Right lobe of liver (tissue), 6 donors: ENCODE results near the gene SH3RF1. TPM values are rescaled to one million over a fixed set of nuclear protein-coding genes. Genes with fewer than 3 reads are reported as not detected.
A peak's percentile ranks its signal among the peaks of the same experiment; 100 is the strongest.

Source experiments
- ATAC-seq, 4 donors: fragments of 200-7000 bp; cut with Tn5 transposase; one replicate each; pipeline ENCODE4 v1.9.1; 2020; ENCODE audit warnings: mild to moderate bottlenecking in 4 of 4, moderate library complexity in 4 of 4
- DNase-seq, 3 donors: peaks; one replicate each; pipeline ENCODE4 v3.0.0-alpha.2; 2020
- H3K27ac ChIP-seq, 3 donors: fragments of 200-600 bp; one replicate each; pipeline ENCODE4 v1.8.0; 2022
- H3K27me3 ChIP-seq, 2 donors: fragments of 200-600 bp; one replicate each; pipeline ENCODE4 v1.8.0; 2022
- H3K36me3 ChIP-seq, 4 donors: fragments of 200-600 bp; sonication (generic) in 1 of 4; one replicate each; pipeline versions ENCODE4 v1.5.1 to v1.8.0; 2017 to 2022; ENCODE audit warnings: control low read depth in 1 of 4
- H3K4me1 ChIP-seq, 4 donors: fragments of 200-600 bp; sonication (generic) in 1 of 4; one replicate each; pipeline versions ENCODE4 v1.5.1 to v1.8.0; 2017 to 2022; ENCODE audit warnings: control low read depth in 1 of 4
- H3K4me3 ChIP-seq, 3 donors: fragments of 200-600 bp; one replicate each; pipeline ENCODE4 v1.8.0; 2022
- H3K9me3 ChIP-seq, 4 donors: fragments of 200-600 bp; sonication (generic) in 1 of 4; one replicate each; pipeline versions ENCODE4 v1.5.1 to v1.8.0; 2017 to 2022; ENCODE audit warnings: control low read depth in 1 of 4
- CTCF ChIP-seq, 4 donors: fragments of 200-600 bp in 3 of 4; fragments of 450-650 bp in 1 of 4; IDR thresholded peaks; one replicate each; pipeline versions ENCODE4 v1.5.1 to v1.8.0; 2016 to 2022; ENCODE audit warnings: antibody characterized with exemption in 4 of 4, mild to moderate bottlenecking in 2 of 4
- POLR2A ChIP-seq: fragments of 450-650 bp; IDR thresholded peaks from one replicate; pipeline ENCODE4 v1.6.1; 2017; ENCODE audit warnings: antibody characterized with exemption, mild to moderate bottlenecking
- WGBS: methylation state at CpG from one replicate; pipeline ENCODE4 v1.1.6; 2018; ENCODE audit warnings: low coverage, low lambda C conversion rate; ENCODE audit not compliant: insufficient coverage; ENCODE audit errors: missing lambda C conversion rate; 5-methylcytosine and 5-hydroxymethylcytosine counted together
- intact Hi-C, 2 donors: fragments of 100-400 bp; cut with DNase I; formaldehyde crosslinking; loops; one replicate each; pipeline versions ENCODE4 v1.11.2 to v1.14.1; 2022
- total RNA-seq, 6 experiments: library from RNA; depleted of rRNA in 2 of 6; stranded (reverse); fragments of >200 nt in 2 of 6; fragmentation: NEBNext Ultra II Directional in 3 of 6; extraction: Animal tissue kit (Norgen Biotek cat#: 25700) in 3 of 6; gene quantifications; one replicate each; pipeline versions ENCODE4 v1.1.0 to v1.2.4, GENCODE V29; 2016 to 2023
- donor health status: DM: no; HTN: yes; CAD: no.
- donor health status: DM: no; HTN: no; CAD: no.
- donor health status: DM: no; HTN: no; CAD: no.
- donor health status: DM: no; HTN: yes; CAD: no.
- donor health status: DM: no; HTN: yes; CAD: no.

SH3RF1 gene
- total RNA-seq, 6 experiments from 2014 or later = 5.5 to 11.0 (median 7.3) TPM

- Histone ChIP-seq H3K4me3 (no peak overlapping the region), H3K27ac (no peak overlapping the region), H3K36me3 (no peaks in the 10 kb centered on the region), H3K27me3 (no peaks in the 10 kb centered on the region), H3K9me3 (no peaks in the 10 kb centered on the region), H3K4me1 (peaks cover 0 to 50% (median 19%) of the 10 kb centered on the region in 4 donors)
- ATAC-seq (peak in 3 of 4 donors; percentile 5 to 57 (median 9)), DNase-seq (no peak)
- TF ChIP-seq CTCF (IDR thresholded peaks at IDR 0.05) = no peak
- no peak for TF ChIP-seq POLR2A
- 56% methylated on average over 4 of the region's 4 CpGs for WGBS
- intact Hi-C loops = no loop called here
Observed at GRCh38 chr4:169256856-169257761, 13.6 kb downstream of the SH3RF1 start.

GRCh38 chr4:169256101-169256612, 14.6 kb downstream of the SH3RF1 start:
- H3K36me3 ChIP-seq = no peaks in the 10 kb centered on the region
- no peaks in the 10 kb centered on the region for H3K27me3 ChIP-seq
- ATAC-seq (no peak), DNase-seq (no peak)
- peaks cover 0 to 53% (median 24%) of the 10 kb centered on the region in 4 donors for H3K4me1 ChIP-seq
- H3K4me3 ChIP-seq = no peak overlapping the region
- no peak overlapping the region for H3K27ac ChIP-seq
- no peak for TF ChIP-seq POLR2A
- TF ChIP-seq CTCF (IDR thresholded peaks at IDR 0.05) = no peak
- H3K9me3 ChIP-seq = no peaks in the 10 kb centered on the region
- intact Hi-C loops = no loop called here
- WGBS = 85% methylated on average over 3 of the region's 3 CpGs

GRCh38 chr4:169254546-169254983, 16.2 kb downstream of the SH3RF1 start:
- Histone ChIP-seq H3K9me3 (no peaks in the 10 kb centered on the region), H3K36me3 (no peaks in the 10 kb centered on the region), H3K4me1 (peaks cover 0 to 55% (median 27%) of the 10 kb centered on the region in 4 donors), H3K4me3 (no peak overlapping the region), H3K27me3 (no peaks in the 10 kb centered on the region), H3K27ac (peak overlapping the region; percentile 44 to 74 (median 62))
- intact Hi-C loops = no loop called here
- ATAC-seq (peak; percentile 76 to 86 (median 81)), DNase-seq (peak; percentile 34 to 72 (median 59))
- TF ChIP-seq POLR2A (no peak), CTCF (IDR thresholded peaks at IDR 0.05) (no peak)
- WGBS = 9% methylated on average over 5 of the region's 5 CpGs

GRCh38 chr4:169253904-169254303, 16.9 kb downstream of the SH3RF1 start:
- Histone ChIP-seq H3K36me3 (no peaks in the 10 kb centered on the region), H3K27me3 (no peaks in the 10 kb centered on the region), H3K4me3 (no peak overlapping the region), H3K9me3 (no peaks in the 10 kb centered on the region), H3K27ac (peak overlapping the region in 2 of 3 donors; percentile 44 to 74), H3K4me1 (peaks cover 0 to 56% (median 27%) of the 10 kb centered on the region in 4 donors)
- intact Hi-C loops = no loop called here
- DNase-seq (no peak), ATAC-seq (no peak)
- no peak for TF ChIP-seq POLR2A
- 0% methylated on average over 1 of the region's 1 CpG for WGBS

- no peaks in the 10 kb centered on the region for H3K36me3 ChIP-seq
- H3K4me3 ChIP-seq = no peak overlapping the region
- DNase-seq (no peak), ATAC-seq (no peak)
- no peaks in the 10 kb centered on the region for H3K27me3 ChIP-seq
- H3K9me3 ChIP-seq = no peaks in the 10 kb centered on the region
- intact Hi-C loops = no loop called here
- H3K27ac ChIP-seq = peak overlapping the region; percentile 38 to 74 (median 56)
- 90% methylated on average over 2 of the region's 2 CpGs for WGBS
- TF ChIP-seq CTCF (IDR thresholded peaks at IDR 0.05) = no peak
- H3K4me1 ChIP-seq = peaks cover 0 to 53% (median 25%) of the 10 kb centered on the region in 4 donors
Observed at GRCh38 chr4:169253113-169253671, 17.6 kb downstream of the SH3RF1 start.
